Measurements from ENCODE around the gene EDA.
"Not testable (repeated sequence)": the region's sequence is repeated elsewhere in the genome, so short reads cannot be mapped to it uniquely, and the experiment has no call there.

Gene EDA

GRCh38 chrX:69961365-69962072, 345.6 kb downstream of the EDA start:
- no peak for DNase-seq

DNA sequence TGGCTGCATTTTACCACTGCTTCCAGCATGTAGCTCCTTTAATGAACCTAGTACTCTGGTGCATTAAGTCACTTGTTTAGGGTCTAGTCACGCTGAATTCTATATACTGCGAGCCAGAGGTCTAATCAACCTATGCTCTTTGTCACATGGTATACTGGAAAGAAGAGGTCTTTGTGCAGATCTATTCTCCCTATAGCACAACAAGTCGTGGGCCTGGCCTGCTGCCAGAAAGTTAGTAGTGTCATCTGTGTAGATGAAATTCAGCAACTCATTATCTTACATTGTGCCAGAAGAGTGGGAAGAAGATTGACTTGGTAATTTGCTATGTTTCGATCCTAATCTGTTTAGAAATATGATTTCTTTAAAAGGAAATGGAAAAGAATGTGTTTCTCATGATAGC, 353.0 kb downstream of the EDA start:
- DNase-seq, result no peak

- DNase-seq, result no peak
These were observed 353.5 kb downstream of the EDA start for GRCh38 chrX:69969460-69969859.

DNA sequence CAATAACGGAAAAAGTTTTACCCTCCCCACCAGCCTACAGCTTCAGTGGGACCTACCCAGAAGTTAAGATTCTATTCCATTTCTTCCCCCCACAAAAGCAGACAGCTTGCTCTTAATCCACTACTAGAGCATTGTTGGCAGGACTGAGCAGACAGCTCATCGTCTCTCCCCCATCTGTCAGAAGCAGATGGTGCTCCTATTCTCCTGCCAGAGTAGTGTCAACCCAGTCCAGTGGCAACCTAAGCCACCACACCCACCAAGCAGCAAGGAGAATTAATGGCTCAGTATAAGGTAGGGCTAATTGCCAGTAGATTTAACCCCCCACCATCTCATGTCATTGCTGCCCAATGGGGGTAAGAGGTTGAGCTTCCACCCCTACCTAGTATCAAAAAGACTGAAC, 371.8 kb downstream of the EDA start:
- no peak for DNase-seq

- DNase-seq, result no peak
These were observed 373.1 kb downstream of the EDA start for GRCh38 chrX:69988955-69989394.

DNA sequence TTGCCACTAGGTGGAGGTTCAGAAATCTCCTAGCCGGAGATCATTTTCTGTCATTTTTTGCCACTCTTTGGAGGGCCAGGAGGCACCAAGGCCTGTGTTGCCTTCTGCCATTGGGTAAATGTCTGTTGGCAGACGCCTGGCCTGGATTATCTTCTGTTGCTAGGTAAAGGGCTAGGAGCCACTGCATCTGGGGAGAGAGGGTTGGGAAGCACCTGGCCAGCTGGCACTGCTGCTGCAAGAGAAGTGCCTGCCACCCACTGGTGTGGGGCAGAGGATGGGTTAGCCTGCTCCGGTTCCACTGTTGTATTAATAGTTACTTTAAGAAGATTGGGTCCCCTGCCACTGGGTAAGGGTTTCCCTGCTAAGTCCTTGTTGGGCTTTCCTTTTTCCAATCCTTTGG, 375.8 kb downstream of the EDA start:
- DNase-seq, result no peak

DNA sequence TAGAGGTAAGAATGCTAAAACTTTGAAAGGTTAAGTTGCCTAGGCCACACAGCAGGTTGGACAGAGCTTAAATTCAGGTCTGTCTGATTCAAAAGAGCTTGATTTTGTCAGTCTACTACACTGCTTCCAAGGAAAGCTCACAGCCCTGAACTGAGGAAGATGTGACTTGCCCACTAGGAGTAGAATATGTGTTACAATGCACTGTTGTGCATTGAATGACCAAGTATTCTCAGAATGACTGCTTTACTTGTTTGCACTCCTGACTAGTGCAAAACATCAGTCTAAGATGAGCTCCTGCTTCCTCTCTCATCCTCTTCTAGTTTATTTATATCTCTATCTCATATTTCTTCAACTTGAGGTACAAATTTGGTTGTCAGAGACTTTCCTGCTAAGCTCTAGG, 377.6 kb downstream of the EDA start:
- no peak for DNase-seq

GRCh38 chrX:69995362-69996112, 379.6 kb downstream of the EDA start:
- no peak for DNase-seq

DNA sequence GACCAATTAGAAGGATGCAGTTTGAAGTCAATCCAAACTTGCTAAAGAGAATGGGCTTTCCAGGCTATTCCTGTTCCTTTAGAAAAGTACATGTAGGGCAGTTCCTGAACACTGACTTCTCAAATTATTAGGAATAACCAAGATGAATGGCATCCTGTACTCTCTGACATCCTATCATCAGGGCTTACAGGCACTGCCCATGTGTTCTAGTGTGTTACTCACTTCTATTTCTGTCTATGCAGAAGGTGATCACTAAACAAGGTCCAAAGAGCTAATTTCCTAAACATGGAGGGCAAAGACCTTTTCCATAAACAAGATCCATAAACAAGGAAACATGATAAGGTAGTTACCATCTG, 380.2 kb downstream of the EDA start:
- no peak for DNase-seq

- DNase-seq, result not testable (repeated sequence)
These were observed 382.4 kb downstream of the EDA start for GRCh38 chrX:69998299-69998698.

- no peak for DNase-seq
These were observed 385.4 kb downstream of the EDA start for GRCh38 chrX:70001269-70001668.

DNA sequence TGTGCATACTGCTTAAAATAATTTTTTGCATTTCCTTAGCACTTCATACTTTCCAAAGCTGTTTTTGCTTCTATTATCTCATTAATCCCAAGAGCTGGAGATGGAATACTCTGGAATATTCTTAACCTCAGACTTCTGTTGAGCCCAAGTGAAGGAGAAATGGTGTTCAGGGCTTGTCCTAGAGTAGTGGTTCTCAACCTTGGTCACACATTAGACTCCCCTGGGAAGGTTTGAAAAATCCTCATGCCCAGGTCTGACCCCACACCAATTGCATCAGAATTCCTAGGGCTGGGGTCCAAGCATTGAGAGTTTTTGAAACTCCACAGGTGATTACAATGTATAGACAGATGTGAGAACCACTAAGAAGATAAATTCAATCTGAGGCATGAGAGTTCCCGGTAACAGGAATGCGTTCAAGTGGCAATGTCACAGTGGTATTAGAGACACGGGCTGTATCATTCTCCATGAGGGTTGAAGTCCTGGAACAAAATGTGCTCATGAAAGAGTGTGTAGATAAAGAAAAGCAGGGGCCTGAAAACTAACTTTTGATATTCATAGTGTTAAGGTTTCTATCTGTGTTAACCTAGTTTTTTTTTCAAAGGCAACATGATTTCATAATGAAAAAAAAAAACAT, 385.9 kb downstream of the EDA start:
- no peak for DNase-seq

DNA sequence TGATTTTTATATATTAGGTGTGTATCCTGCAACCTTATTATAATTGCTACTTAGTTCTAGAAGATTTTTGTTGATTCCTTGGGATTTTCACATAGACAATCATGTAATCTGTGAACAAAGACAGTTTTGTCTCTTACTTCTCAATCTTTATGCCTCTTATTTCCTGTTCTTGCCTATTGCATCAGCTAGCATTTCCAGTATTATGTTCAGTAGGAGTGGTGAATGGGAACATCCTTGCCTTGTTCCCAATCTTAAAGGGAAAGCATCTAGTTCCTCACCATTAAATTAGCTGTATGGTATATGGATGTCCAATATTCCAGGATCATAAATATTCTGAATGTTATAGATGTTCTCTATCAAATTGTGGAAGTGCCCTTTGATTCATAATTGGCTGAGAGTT, 392.0 kb downstream of the EDA start:
- no peak for DNase-seq

- DNase-seq, result no peak
These were observed 393.1 kb downstream of the EDA start for GRCh38 chrX:70009049-70009448.

DNA sequence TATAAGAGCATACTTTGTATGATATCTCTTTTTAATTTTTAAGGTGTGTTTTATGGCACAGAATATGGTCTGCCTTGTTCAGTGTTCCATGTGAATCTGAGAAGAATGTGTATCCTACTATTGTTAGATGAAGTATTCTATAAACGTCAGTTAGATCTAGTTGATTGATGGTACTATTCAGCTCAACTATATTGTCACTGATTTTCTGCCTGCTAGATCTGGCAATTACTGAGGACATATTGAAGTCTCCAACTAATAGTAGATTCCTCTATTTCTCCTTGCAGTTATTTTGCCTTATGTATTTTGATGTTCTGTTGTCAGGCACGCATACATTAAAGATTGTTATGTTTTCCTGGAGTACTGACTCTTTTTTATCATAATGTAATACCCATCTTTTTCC, 394.1 kb downstream of the EDA start:
- DNase-seq, result no peak

DNA sequence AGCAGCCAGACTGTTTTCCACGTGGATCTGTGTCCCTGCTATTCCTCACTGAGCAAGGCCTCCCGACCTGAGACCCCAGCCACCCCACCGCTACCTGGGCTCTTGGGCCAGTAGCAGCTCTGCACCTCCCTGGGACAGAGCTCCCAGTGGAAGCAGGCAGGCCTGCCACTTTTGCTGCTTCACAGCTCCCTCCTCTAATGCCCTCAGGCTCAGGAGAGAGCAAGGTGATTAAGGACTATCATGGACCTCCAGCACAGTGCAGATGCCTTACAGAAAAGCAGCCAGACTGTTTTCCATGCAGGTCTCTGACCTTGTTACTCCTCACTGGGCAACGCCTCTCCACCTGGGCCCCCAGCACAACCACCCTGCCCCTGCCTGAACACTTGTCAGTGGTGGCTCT, 396.8 kb downstream of the EDA start:
- no peak for DNase-seq

DNA sequence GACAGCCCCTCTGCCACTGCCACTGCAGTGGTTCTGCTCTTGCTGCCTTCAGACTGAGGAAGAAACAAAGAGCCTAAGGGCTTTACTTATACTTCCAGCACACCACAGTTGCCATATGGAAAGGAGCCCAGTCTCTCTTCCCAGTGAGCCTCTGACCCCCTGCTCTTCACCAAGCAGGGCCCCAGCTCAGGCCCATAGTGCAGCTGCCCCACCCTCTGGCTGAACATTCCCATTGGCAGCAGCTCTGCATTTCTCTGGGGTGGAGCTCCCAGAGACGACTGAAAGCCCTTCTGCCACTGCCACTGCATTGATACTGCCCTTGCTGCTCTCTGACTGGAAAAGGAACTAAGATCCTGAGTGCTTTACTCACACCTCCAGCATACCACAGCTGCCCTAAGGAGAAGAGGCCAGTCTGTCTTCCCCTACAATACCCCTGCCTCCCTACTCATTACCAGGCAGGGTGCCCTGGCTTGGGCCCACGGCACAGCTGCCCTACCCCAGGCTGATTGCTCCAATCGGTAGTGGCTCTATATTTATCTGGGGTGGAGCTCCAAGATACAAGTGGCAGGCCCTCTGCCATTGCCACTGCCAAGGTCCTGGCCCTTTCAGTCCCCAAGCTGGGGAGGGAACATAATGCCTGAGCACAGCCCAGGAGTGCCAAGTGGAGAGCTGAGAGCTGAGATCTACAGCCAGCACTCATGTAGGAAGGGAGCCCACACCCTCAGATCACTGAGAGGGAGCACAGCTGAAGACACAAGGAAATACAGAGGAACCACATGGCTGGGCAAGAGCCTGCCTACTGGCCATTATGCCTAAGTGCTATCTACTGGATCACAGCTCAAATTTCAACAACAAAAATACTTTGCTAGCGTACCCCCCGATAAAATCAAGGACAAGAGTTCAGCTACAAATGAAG, 397.8 kb downstream of the EDA start:
- DNase-seq, result no peak

- DNase-seq, result no peak
These were observed 400.6 kb downstream of the EDA start for GRCh38 chrX:70016513-70016912.

DNA sequence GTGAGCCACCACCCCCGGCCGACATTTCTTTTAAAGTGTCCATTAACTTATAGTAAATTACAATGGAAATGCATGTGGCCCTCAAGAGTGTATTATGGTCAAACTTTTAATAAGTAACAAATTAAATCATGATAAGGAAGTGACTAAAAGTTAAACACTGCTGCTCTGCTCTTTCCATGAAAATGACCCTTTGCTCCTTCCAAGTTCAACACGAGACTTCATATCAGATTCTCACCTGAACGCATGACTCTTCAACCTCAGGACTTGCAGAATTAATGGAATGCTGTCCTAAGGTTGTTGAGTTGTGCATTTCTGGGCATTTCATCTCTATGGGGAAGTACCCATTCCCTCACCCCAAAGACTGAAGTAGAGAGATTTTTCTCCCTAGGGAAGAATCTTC, 406.7 kb downstream of the EDA start:
- no peak for DNase-seq

GRCh38 chrX:70025464-70025863, 409.6 kb downstream of the EDA start:
- no peak for DNase-seq

DNA sequence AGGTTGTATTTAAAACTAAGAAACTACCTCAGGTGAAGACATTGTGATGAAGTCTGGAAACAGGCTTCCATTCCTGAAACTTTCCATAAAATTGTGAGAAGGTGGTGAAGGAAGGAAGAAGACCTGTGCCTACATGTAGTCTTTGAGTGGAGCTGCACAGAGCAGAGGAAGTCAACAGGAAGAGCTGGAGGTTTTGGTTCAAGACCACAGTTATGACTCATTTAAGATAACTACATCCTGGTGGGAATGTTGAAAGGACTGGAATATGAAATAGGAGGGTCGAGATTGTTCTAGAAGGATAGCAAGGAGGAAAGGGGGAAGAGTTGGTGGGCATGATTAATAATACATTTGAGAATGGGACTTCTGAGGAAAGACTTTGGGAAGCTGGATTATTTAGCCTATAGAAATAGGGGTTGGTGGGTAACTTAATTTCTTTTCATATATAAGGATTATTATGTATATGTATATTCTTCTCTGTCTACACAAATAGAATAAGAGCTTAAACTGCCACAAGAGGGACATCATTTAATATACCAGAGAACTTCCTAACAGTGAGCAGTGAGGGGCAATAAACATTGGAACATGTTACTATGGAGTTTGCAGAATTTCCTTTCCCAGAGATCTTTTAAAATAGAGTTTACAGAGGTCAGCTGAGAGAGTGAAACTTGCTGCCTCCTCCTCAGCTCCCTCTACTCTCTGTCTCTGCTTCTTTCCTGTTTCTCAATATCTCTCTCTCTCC, 410.4 kb downstream of the EDA start:
- no peak for DNase-seq

GRCh38 chrX:70026851-70027200, 410.9 kb downstream of the EDA start:
- no peak for DNase-seq

DNA sequence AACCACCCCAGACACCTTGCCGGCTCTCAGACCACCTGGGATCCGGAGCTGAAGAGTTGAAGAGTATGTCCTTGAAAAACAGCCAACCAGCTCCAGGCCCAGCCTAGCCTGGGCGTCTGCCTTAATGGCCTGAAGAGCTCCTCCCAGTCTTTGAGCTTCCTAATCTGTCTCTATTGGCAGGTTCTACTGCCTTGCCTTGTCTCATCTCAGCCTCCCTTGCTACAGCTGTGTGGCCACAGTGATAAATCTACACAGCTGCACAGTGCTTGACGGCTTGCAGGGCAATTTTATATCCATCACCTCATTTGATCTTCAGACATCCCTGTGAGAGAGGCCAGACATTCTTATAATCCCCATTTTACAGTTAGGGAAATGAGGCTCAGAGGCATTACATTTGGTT, 413.9 kb downstream of the EDA start:
- DNase-seq, result no peak
